Smooth muscle cell of the brain vasculature (primary cell): ENCODE data around the gene SMARCD3.

Experiments used
- DNase-seq: peaks from one replicate; pipeline ENCODE4 v3.0.0-alpha.2; 2012; ENCODE audit warnings: low read depth, low spot score

The SMARCD3 gene

GRCh38 chr7:151249034-151249731 is 689 bp upstream of the SMARCD3 start:
- no peak for DNase-seq

- no peak for DNase-seq
Measured at GRCh38 chr7:151247611-151248345, 716 bp downstream of the SMARCD3 start.

- no peak for DNase-seq
Measured at GRCh38 chr7:151246851-151247580, 1.5 kb downstream of the SMARCD3 start.

- DNase-seq: no peak
Measured at GRCh38 chr7:151246102-151246850, 2.2 kb downstream of the SMARCD3 start.

- no peak for DNase-seq
Measured at GRCh38 chr7:151245360-151246101, 3.0 kb downstream of the SMARCD3 start.

GRCh38 chr7:151244841-151245346 is 3.6 kb downstream of the SMARCD3 start:
- DNase-seq: no peak

- DNase-seq: no peak
Measured at GRCh38 chr7:151244196-151244840, 4.2 kb downstream of the SMARCD3 start.

- no peak for DNase-seq
Measured at GRCh38 chr7:151243408-151244195, 4.9 kb downstream of the SMARCD3 start.

- no peak for DNase-seq
Measured at GRCh38 chr7:151243045-151243349, 5.5 kb downstream of the SMARCD3 start.

- no peak for DNase-seq
Measured at GRCh38 chr7:151242159-151243044, 6.1 kb downstream of the SMARCD3 start.

GRCh38 chr7:151241755-151242096 is 6.8 kb downstream of the SMARCD3 start:
- no peak for DNase-seq

- no peak for DNase-seq
Measured at GRCh38 chr7:151240942-151241754, 7.3 kb downstream of the SMARCD3 start.

- DNase-seq: no peak
Measured at GRCh38 chr7:151240536-151240935, 8.0 kb downstream of the SMARCD3 start.

GRCh38 chr7:151239837-151240459 is 8.5 kb downstream of the SMARCD3 start:
- DNase-seq: no peak

- no peak for DNase-seq
Measured at GRCh38 chr7:151238924-151239836, 9.3 kb downstream of the SMARCD3 start.

GRCh38 chr7:151238190-151238810 is 10.2 kb downstream of the SMARCD3 start:
- DNase-seq: no peak
